ENCODE measurements around the gene DGKH. TPM values are rescaled to one million over a fixed set of nuclear protein-coding genes. Genes with fewer than 3 reads are reported as not detected.
A peak's percentile ranks its signal among the peaks of the same experiment; 100 is the strongest.
"Not testable (repeated sequence)": the region's sequence is repeated elsewhere in the genome, so short reads cannot be mapped to it uniquely, and the experiment has no call there.

Gene DGKH
- total RNA-seq, 1 experiment from 2014 or later: 9.9 TPM

GRCh38 chr13:42041011-42041683 is 7.3 kb upstream of the DGKH start:
- DNase-seq (ENCODE audit: low read depth): peak; percentile 54

GRCh38 chr13:42041684-42042035 is 6.8 kb upstream of the DGKH start:
- peak; percentile 65 for DNase-seq (ENCODE audit: low read depth)

DNA sequence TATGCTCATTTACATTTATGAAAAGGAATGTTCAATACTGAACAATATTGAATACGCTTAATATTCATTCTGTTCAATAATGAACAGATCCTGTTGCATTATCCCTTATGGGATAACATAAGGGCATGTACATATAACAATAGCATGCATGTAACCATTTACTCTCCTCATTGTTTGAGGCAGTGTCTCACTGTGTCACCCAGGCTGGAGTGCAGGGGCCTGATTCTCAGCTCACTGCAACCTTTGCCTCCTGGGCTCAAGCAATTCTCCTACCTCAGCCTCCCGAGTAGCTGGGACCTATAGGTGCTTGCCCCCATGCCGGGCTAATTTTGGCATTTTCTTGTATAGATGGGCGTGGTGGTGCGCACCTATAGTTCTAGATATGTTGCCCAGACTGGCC is 4.8 kb upstream of the DGKH start:
- no peak for DNase-seq (ENCODE audit: low read depth)

DNA sequence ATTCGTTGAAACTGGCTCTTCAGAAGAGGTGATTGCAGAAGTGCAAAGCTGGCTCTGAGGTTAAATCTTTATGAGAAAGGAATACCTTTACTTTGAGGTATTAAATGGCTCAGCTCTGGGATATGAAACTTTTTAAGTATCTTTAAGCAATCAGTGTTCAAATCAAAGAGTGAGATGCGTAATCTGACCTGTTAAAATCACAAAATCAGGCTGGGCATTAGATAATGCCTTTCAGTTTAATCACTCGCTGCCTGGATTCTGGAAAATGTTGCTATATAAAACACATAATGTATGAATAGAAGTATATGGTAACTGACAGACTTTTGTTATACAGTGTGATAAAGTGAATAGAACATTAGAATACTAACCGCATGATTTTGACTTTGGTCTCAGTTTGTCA is 2.0 kb upstream of the DGKH start:
- no peak for DNase-seq (ENCODE audit: low read depth)

DNA sequence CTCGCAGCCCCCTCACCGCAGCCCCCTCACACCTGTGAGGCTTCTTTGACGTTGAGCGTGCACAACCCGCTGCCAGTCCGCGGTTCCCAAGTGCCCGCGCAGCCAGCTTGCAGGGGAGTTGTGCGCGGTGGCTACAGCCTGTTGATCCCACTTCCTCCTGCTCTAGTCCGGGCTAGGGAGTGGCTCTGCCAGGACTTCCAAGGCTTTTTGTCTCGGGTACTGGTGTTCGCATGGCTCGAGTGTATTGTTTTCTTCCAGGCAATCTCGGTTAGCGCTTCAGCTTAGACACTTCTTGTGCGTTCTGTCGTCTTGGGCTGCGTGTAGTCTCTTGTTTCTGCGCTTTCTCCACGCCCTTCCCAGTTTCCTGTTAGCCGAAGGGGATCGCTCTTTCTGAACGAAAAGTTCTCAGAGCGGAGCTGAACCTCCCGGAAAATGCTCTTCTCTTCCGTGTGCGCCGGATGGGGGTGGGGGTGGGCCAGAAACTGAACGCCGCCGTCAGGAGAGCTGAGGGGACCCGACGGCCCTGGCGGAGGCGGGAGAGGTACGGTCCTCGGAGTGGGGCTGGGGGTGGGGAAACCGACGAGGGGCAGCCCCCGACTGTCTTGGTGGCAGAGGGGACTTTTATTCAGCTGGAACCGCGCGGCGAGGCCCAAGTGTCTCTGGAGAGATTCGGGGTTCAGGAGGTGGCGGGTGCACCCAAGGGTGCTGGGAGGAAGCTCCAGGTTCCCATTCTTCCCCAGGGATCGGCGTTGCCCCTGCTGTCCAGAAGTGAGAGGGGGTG is 697 bp upstream of the DGKH start:
- peak; percentile 65 for DNase-seq (ENCODE audit: low read depth)

DNA sequence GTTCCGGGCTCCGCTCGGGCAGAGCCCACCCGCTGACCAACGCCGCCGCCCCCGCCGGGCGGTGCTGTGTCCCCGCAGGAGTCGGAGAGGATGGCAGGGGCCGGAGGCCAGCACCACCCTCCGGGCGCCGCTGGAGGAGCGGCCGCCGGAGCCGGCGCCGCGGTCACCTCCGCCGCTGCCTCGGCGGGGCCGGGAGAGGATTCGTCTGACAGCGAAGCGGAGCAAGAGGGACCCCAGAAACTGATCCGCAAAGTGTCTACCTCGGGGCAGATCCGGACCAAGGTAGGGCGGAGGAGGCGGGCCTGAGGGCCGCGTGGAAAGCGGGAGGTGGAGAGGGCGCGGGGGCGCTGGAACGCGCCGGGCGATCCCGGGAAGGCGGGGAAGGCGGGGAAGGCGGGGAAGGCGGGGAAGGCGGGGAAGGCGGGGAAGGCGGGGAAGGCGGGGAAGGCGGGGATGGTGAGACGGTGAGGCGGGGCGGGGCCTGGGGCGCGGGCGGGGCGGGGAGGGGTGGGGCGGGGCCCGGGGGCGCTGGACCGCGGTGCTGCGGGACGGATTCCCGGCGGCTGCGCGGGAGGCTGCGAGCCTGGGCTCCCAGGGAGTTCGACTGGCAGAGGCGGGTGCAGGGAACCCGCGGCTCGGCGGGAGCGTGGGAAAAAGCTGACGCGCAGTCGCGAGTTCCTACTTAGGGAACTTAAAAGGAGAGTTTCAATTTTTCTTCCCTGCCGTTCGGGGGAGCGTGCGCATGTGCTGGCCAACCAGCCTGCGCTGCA is 421 bp downstream of the DGKH start:
- DNase-seq (ENCODE audit: low read depth): peak; percentile 72

DNA sequence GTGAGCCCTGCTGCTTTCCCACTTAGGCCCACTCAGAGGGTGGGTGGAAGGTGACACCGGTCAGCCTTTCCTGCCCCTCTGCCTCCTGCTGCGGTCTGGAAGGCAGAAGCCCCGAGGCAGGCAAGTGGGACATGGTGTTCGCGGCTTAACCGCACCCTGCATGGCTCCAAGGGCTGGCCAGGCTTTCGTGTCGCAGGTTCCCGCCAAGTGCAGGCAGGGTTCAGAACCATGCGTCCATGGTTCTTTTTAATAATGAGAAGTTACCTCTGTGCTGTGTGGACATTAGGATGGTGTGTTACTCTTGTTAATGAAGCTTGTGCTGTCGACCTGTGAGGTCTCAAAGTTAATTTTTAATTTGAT is 986 bp downstream of the DGKH start:
- DNase-seq (ENCODE audit: low read depth): no peak

GRCh38 chr13:42054798-42055499 is 6.5 kb downstream of the DGKH start:
- DNase-seq (ENCODE audit: low read depth): no peak

DNA sequence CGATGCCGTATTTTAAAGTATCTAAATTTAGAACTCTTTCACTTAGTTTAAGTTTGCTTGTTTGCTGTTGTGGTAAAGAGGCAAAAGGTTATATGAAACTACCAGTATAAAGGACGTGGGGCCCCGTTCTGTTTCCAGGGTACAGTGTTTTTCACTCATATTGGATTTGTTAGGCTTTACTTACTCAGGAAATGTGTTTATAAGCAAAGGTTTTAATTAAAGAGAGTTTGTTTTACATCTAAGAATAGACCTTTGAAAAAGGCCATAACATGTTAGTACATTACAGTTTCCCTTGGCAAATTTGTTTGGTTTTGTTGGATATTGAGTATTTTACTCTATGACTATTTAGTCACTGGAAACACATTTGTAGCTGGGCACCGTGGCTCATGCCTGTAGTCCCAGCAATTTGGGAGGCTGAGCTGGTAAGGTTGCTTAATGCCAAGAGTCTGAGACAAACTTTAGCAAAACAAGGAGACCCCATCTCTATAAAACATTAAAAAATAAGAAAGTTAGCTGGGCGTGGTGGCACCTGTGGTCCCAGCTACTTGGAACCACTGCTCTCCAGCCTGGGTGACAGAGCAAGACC is 7.1 kb downstream of the DGKH start:
- no peak for DNase-seq (ENCODE audit: low read depth)

- DNase-seq (ENCODE audit: low read depth): no peak
Measured at GRCh38 chr13:42056146-42056545, 7.7 kb downstream of the DGKH start.

DNA sequence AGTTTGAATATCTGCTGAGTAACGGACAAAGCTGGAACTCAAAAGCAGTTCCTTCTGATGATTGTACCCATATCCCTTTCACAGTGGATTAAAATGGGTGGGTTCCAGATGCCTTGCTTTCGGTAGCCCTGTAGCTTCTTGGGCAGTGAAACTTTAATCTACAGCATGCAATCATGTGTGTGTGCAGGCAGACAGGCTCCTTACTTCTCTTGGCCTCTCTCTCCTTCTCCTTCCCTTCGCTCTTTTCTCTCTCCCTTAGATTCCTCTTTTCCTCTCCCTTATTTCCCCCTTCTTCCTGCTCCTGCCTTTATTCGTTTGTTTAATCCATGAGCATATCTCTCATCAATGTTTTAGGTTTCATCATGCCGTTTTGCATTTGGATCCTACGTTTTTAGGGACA is 8.1 kb downstream of the DGKH start:
- no peak for DNase-seq (ENCODE audit: low read depth)

- no peak for DNase-seq (ENCODE audit: low read depth)
Measured at GRCh38 chr13:42057918-42058530, 9.6 kb downstream of the DGKH start.

- no peak for DNase-seq (ENCODE audit: low read depth)
Measured at GRCh38 chr13:42061943-42062342, 13.5 kb downstream of the DGKH start.

DNA sequence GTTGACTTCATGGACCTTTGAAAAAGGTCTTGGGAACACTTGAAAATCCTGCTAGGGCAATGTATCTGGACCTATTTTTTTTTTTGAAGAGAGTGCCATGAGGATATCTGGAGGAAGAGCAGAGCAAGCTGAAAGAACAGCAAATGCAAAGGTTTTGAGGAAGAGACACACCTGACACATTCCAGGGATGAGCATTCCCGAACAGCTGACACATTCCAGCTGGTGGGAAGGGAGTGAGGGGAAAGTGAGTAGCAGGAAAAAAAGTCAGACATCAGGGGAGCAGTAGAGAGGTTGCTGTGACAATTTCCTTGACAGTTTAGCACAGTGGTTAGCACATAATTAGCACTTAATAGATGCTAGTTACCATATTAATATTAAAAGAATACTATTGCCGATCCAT is 14.7 kb downstream of the DGKH start:
- no peak for DNase-seq (ENCODE audit: low read depth)

- no peak for DNase-seq (ENCODE audit: low read depth)
Measured at GRCh38 chr13:42064259-42064658, 15.8 kb downstream of the DGKH start.

- DNase-seq (ENCODE audit: low read depth): no peak
Measured at GRCh38 chr13:42064966-42065365, 16.5 kb downstream of the DGKH start.

GRCh38 chr13:42065414-42065813 is 17.0 kb downstream of the DGKH start:
- no peak for DNase-seq (ENCODE audit: low read depth)

DNA sequence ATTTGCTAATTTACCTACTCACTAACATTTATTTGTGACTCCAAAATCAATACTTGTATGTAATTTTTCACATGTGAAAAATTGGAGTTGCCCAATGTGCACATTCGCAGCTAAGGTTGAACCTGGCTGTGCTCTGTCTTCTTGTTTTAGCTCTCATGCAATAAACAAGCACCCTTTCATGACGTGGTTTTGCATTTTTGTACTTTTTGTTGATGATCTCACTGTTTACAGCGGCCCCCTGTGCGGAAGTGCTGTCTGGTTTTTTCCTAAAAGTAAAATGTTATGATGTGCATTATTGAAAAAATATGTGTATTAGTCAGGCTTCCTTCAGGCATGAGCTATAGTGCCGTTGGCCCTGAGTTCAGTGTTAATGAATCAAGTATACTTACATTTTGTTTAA is 18.1 kb downstream of the DGKH start:
- DNase-seq (ENCODE audit: low read depth): no peak

DNA sequence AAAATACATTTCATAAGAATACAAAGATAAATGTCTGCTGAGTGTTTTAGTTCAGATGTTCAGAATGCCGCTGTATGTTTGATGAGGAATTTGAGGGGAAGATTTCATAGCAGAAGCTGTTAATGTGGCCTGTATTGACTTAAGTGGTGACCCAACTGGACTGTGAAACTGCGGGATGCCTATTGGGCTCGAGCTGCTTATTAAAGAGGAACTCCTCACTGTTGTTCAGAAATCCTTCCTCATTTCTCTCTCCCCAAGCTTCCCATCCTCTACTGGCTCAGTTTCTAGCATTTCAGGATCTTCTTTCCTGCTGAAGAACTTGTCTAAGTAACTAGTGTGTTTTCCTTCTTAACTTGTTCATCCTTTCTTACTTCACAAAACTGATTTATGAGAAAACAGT is 20.4 kb downstream of the DGKH start:
- DNase-seq (ENCODE audit: low read depth): no peak

- not testable (repeated sequence) for DNase-seq (ENCODE audit: low read depth)
Measured at GRCh38 chr13:42070599-42070998, 22.2 kb downstream of the DGKH start.

DNA sequence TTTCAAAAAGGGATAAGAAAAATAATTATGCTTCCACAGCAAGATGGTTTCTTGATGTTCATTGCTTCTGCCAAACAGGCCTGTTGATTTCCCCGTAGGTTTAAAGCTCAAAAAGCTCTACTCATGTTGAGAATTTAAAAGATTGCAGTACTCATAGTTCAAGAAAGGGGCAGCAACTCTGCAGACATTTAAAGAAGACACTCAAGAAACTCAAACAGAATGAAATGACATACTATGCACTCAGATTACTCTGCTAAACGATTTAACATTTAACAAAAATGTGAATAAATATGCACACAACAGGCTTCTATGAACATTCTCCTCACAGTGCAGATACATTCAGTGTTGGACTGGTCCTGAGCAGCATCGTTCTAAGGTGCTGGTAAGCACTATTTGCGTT is 22.7 kb downstream of the DGKH start:
- DNase-seq (ENCODE audit: low read depth): not testable (repeated sequence)

Measured in HT1080 (cell line).